HT1080 (cell line): ENCODE measurements around the gene CDX2. TPM values are rescaled to one million over a fixed set of nuclear protein-coding genes. Genes with fewer than 3 reads are reported as not detected.
A peak's percentile ranks its signal among the peaks of the same experiment; 100 is the strongest.
"Not testable (repeated sequence)": the region's sequence is repeated elsewhere in the genome, so short reads cannot be mapped to it uniquely, and the experiment has no call there.

Experiments used
- DNase-seq: peaks from one replicate; pipeline ENCODE4 v3.0.0-alpha.2; 2015; ENCODE audit warnings: low read depth
- total RNA-seq: library from RNA; depleted of rRNA; stranded (reverse); fragments of >200 nt; shearing (Covaris generic); gene quantifications from 2 replicates; pipeline ENCODE4 v1.2.3, GENCODE V29; 2014

CDX2 gene
- total RNA-seq, 1 experiment from 2014 or later = not detected

DNA sequence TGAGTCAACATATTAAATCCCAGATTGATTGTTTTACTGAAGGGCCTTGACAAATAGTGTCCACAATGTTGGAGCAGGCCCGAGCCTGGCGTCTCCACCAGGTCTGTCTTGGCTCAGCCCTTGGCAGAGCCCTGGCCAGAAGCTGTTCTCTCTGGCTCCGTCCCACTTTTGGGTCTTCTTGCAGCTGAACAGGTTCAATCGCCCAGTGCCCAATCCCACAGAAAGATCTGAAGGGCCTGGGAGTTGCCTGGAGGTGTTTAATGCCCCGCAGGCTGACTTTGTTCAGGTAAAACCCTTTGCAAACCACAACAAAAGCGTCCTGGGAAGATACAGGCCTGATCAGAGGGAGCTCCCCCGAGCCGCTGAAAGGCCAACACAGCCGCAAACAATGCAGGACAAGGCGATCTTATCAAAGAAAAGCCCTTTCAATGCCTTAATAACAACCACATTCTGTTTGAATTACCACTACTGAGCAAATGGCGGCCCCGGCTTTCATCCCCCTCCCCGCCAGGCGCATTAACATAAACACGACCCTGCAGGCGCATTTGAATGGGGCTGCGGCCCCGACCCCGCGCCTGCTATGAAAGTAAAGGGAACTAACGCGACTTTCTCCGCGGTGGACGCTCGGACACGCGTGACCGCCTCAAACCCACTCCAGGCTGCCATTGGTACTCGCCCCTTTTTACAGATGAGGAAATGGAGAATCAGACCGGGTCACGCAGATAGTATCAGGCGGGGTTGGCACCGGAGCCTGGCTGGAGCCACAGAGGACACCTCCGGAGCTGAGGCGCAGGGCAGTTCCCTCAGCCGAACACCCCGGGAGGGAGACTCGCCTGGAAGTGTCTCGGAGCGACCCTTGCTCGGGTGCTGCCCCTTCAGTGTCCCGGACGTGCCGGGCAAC lies 3.1 kb downstream of the CDX2 start:
- no peak for DNase-seq

DNA sequence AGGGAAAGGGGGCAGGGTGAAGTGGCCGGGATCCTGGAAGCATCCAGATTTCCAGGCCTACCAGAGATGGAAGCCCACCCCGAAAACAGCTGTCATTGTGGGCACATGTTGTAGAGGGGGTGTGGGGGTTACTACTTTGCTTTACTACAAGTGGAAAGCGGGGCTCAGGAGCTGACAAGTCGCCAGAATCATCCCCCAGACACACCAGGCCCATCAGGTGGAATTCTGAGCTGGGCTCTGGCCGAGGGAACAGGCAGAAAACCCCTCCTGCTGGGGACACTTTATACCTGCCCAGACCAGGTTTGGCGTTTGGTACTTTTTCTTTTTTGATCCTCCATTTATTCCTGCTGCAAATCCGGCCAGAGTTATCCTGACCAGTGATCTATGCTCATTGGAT lies 3.8 kb downstream of the CDX2 start:
- no peak for DNase-seq

DNA sequence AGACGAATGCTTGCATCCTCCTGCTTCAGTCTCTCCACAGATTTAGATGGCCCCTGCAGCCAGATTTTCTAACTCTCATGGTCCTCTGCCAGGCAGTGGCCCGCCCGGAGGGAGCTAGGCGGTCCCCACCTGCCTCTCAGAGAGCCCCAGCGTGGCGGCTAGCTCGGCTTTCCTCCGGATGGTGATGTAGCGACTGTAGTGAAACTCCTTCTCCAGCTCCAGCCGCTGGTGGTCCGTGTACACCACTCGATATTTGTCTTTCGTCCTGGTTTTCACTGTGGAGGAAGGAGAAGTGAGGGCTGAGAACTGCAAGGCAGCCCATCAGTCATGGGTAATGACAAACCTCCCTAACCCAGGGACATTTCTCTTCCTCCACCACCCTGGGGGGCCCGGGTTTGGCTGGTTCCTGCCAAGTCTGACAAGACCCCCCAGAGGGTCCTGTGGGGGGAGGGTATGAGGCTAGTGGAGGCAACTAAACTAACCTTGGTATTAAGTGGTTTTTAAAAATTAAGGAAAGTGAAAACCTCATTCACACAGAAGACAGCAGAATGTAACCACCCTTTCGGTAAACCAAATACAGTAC lies 4.3 kb downstream of the CDX2 start:
- no peak for DNase-seq

DNA sequence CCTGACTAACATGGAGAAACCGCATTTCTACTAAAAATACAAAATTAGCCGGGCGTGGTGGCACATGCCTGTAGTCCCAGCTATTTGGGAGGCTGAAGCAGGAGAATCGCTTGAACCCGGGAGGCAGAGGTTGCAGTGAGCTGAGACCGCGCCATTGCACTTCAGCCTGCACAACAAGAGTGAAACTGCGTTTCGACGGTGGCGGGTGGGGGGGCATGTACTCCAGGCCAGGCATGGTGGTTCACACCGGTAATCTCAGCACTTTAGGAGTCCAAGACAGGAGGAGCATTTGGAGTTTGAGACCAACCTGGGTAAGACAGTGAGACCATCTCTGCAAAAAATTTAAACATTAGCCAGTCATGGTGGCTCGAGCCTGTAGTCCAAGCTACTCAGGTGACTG lies 4.9 kb downstream of the CDX2 start:
- DNase-seq = not testable (repeated sequence)

DNA sequence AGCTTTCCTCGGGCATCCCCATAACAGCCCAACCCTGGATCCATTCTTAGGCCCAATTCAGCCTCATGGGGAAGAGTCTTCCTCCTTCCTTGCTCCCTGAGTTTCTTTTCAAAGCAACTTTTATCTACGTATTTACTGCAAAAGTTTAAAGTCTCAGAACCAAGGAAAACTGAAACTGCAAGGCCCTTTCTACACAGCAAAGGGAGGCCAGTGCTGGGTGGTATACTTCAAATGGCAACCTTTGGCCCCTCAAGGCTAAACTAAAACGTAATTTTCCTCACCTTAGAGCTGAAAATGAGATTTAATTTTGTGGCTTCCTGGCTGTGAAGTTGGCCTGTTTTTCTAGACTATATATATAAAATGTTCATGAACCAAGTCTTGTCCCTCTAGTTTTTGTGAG lies 5.6 kb downstream of the CDX2 start:
- DNase-seq = no peak

DNA sequence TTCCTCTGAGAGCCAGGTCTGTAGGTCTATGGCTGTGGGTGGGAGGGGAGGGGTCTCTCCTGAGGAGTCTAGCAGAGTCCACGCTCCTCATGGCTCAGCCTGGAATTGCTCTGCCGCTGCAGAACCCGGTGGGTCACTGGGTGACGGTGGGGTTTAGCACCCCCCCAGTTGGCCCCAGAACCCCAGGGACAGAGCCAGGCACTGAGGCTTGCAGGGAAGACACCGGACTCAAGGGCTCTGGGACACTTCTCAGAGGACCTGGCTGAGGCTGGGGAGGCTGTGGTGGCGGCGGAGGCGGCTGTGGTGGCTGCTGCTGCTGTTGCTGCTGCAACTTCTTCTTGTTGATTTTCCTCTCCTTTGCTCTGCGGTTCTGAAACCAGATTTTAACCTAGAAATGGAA lies 6.1 kb downstream of the CDX2 start:
- no peak for DNase-seq

DNA sequence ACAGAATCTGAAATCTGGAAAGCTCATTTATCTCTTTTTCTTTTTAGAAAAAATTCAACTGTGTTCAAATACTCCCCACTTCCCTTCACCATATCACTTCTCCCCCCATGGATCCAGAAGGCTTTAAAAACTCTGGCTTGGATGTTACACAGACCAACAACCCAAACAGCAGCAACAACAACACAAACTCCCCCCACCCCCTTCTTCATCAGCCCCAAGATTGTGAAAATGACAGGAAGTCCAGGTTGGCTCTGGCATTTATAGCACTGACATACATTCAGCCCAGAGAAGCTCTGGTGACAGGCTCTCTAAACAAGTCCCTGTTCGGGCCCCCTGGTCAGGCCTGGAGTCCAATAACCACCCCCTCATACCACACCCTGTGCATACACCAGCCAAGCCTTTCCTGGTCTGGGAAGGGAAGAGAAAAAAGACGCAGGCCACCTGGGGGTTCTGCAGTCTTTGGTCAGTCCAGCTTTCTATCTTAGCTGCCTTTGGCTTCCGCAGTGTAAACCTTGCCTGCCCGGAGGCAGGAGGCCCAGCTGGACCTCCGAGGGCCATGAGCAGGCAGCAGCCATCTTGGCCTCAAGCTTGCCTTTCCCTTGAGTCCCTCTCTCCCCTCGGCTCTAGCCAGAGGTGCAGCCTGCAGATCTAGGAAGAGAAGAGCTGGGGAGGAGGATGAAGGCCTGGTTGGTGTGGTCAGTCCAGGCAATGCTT lies 6.8 kb downstream of the CDX2 start:
- DNase-seq = no peak

DNA sequence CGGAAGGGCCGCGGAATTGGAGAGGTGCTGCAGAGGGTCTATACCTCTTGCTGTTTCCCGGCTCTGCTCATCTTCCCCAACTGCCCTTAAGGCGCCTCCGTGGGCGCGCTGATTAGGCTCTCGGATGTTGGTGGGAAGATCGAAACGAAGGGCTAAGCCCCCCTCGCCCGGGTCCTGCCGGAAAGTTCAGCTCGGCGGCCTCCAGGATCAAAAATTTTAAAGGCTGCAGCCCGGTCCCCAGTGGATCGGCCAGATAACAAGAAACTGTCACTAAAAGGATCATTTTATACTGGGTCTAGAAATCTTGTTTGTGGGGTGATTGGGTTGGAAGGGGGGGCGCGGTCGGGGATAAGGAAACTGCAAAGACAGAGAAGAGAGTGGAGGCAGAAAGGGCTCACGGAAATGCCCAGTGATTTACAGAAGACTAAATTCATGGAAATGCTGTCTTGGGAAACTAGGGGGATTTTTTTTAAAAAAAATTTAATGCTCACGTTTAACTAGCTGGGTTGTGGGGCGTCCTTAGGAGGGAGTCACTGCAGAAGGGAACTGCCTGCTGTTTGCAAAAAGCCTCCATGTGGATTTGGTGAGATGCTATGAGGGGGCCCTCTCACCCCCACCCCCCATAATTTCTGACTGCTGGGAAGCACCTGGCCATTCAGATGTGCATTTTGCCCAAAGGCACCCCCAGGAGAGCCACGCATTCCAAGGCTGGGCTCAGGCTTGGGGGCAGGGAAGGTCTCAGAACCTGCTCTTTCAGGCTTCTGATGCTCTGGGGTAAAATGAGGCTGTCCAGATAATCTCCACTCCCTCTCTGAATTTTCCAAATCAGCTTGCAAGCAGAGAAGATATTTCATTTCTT lies 7.7 kb downstream of the CDX2 start:
- DNase-seq = no peak

DNA sequence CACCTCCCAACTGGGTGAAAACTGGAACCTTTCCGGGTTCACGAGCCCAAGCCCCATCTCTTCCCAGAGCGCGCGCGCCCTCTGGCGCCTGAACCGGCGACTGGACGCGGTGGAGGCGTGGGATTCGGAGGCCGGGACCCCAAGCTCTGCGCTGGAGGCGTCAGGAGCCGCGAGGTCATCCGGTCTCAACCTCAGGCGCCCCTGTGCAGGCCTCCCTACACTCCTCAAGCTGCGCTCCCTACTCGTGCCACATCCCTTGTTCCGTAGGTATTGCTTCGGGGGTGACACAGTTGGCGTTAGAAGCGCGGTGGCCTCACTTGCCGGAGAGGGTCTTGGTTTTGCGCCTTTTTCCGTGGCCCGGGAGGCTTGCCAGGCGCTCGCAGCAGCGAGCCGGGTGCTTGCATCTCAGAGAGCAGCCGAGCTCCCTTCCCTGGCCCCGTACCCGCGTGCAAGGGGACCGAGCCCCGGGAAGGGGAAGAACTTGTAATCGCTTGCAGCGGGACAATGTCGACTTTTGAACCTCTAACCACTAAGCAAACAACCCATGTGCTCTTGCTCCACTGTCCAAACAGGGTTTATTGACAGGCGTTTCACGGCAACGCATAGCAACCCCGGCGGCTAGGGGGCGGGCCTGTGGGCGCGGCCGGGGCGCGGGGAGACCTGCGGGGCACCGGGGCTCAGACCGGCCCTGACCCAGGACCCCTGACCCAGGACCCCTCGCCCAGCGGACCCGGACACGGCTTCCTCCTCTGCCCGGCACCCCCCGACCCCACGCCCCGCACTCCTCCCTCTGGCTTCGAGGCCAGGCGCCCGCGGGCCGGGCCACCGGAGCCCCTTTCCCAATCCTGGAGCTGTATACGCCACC lies 8.5 kb downstream of the CDX2 start:
- peak; percentile 27 for DNase-seq

DNA sequence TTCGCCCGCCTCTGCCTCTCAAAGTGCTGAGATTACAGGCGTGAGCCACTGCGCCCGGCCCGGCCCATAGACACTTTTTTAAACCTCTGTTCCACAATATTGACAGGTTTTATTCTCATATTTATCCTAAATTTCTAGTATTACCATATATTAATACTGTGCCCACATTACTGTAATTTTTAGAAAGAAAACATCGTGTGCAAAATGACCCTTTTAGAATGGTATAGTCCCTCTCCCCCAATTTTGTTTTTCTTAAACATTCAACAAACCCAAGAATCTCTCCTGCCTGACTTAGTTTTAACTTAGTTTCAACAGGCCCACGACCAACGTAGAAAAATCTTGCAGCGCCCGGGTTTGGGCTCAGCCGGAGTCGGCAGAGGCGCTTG lies 9.1 kb downstream of the CDX2 start:
- no peak for DNase-seq

DNA sequence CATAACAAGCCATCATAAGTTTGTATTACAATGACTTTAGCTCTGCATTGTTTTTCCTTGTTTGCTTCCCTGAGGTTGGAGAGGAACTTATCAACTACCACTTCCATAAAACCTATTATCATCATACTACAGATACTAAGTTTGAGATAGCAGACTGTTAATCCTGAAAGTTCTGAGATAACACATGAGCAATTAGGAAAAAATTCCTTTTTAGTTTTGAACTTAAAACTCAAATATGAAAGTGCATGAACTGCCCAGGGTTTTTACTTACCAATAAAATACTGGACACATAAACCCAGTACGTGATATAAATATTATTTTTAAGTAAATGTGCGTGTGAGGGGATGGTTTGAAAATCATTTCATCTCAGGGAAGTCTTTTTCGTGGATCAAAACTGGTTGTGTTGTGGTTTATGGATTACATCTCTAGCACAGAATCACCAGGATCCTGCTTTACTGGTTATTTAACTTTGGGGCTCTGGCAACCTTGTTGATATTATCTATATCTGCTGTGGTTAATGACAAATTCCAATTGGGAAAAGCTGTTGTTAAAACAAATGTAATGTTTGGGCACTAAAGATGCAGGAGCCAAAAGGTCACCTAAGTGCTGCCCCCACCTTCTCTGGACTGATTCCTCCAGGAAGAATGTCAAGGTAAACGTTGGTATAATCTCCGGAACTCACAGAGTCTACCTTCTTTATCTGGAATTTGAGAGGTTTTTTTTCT lies 12.4 kb downstream of the CDX2 start:
- no peak for DNase-seq

DNA sequence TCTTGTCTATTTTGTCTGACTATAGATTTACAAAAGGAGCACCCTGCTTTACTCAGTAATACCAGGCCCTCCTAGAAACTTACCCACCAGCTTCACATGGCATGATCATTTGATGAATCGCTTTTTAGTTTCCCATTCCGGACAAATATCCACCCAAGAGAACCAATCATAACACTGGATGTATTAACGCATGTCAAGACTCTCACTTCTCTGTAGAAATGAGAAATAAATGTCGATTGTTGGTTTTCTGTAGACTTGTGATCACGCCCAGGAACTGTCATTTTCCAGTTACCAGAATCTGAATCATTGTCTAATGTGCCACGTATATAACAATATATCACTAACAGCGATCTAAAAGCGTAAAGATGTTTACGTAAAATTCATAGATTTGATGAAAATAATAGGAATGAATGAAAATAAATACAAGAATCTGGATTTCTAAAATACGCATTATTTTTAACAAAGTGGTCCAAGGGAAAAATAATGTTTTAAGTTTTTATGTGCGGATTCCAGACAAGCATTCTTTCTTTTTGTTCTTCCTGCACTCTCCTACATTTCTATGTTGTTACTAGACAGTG lies 14.0 kb downstream of the CDX2 start:
- no peak for DNase-seq

DNA sequence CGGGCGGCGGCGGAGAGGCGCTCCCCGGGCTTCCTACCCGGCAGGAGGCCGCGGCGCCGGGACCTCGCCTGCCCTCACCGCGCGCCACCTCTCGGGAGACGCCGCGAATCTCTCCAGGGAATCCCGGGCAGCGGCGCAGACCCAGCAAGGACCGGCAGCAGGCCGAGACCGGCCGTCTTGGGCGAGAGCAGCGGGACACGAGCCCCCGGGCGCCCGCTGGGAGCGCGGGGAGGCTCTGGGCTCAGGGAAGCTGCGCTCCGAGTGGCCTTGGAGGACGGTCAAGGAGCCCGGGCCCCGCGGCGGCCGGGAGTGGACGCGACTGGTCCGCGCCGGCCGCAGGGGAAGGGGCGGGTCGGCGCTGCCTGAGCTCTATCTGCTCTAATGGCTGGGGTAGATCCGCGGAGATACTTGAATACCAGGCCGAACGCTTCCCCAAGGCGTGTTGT lies 14.7 kb downstream of the CDX2 start:
- no peak for DNase-seq

DNA sequence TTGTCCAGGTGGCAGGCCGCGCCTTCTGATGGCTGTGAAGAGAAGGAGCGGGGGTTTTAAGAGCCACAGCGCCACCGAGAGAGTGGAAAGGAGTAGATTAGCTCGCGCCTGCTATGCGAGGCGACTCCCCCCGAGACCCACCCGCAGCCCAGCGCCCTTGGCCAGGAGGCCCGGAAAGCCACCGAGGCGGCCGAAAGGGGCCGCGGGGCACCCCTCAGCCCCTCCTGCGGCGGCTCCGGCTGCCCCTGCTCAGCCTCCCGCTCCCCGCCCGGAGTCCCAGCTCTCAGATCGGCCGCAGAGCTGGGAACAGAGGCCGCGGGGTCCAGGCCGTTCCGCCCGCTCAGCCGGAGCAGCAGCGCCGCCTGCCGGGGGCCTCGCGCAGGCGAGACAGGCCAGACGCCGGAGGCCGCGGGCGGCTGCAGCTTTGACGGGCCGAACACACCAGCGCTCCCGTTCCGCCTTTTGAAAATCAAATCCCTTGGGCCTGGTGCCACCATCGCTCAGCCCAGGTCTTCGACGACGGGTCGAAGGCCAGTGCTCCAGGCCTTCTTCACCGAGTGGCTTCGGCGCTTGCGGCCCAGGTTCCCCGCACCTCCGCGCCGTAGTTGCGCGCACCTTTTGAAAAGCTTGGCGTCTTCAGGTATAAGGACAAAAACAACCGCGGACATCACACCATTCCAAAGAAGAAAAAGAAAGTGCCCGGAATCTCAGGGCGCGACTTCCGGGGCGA lies 15.3 kb downstream of the CDX2 start:
- DNase-seq = peak; percentile 31

DNA sequence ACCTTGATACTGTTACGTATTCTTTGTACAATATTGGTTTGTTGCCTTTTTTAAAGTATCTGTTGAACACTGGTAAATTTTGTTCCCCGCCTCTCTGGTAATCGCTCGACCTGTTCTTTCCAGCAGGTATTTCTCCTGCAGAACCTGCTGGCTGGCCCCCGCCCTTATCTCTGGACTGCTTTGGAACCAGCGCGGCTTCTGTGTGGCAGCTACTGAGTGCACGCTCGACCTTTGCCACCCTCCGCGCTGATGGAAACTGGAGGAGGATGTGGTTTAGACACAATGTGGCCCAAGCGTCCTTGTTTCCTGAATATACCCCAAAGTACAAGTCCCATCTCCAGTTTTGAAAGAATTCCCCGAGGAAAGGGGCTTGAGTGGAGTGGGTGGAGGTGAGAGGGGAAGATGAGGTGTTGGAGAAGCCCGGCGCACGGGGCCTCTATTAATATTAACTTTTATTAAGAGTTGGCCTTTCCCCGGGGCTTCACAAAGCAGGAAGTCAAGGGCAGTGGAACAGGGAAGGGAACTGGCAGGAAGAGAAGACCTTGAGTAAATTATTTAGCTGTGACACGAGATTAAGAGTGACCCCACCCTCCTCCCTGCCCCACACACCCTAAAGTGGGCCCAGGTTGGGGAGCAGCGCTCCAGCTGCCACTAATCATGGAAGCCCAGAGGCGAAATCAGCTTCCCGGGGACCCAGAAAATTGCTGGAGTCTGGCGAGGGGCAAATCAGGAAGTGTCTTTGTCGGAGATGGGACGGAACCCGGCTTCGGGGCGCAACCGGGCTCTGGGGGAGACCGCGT lies 16.0 kb downstream of the CDX2 start:
- DNase-seq = no peak

DNA sequence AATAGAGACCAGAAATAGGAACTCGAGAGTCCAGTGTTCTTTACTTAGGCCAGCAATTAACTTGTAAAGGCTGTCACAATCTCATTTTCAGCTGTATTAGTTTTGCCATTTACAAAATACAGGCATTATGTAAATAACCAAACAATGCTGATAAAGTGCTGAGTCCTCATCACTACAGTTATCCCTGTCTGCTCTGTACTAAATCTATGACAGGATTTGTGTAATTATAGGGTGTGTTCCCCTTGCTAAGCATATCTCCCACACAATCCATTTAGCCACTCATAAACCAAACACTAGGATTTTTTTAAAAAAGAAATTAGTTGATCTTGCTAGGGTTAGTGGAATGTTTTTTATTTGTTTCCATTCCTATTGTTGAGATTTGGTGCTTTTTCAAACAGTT lies 26.1 kb downstream of the CDX2 start:
- no peak for DNase-seq

DNA sequence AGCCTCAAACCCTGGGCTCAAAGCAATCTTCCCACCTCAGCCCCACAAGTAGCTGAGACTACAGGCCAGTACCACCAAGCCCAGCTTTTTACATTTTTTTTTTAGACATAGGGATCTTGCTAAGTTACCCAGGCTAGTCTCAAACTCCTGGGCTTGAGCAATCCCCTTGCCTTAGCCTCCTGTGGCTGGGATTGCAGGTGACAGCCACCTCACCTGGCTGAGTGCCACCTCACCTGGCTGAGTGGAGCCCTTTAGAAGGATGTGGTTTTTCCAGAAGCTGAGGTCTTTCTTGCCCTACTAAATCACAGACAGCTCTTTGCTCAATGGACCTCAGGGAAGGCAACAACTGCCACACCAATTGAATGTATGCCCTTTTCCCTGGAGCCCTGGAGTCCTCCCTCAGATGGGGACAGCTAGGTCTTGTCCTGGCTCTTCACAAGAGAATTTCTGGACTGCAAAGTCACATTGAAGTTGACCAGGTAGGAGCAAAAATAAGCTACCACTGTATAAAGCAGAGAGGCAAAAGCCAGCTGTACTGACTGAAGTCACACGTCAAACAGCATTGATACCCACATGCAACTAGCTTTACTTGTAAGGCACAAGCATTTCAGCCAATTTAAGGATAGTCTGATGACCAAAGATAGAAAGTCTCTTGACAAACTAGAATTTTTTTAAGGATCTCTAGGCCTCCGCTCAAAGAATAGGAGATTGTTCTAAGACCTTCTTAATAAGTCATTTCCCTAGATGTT lies 35.4 kb downstream of the CDX2 start:
- DNase-seq = no peak
